Psoas muscle (tissue), 8 donors: Measurements from ENCODE around the gene NRCAM. TPM values are rescaled to one million over a fixed set of nuclear protein-coding genes. Genes with fewer than 3 reads are reported as not detected.

Source experiments
- ATAC-seq, 4 donors: fragments of 200-7000 bp; cut with Tn5 transposase; one replicate each; pipeline ENCODE4 v1.9.1; 2020; ENCODE audit warnings: moderate library complexity in 3 of 4, mild to moderate bottlenecking in 2 of 4
- DNase-seq, 2 donors: peaks; one replicate each; pipeline ENCODE4 v3.0.0-alpha.2; 2020
- H3K27ac ChIP-seq: fragments of 200-600 bp; one replicate; pipeline ENCODE4 v1.8.0; 2022
- H3K27me3 ChIP-seq, 3 donors: fragments of 200-600 bp in 1 of 3; one replicate each; pipeline versions ENCODE4 v1.6.1 to v1.8.0; 2013 to 2022; ENCODE audit warnings: low read length in 2 of 3, mild to moderate bottlenecking in 2 of 3, moderate library complexity in 1 of 3; ENCODE audit not compliant: insufficient read depth in 3 of 3
- H3K36me3 ChIP-seq, 2 donors: fragments of 200-600 bp in 1 of 2; one replicate each; pipeline versions ENCODE4 v1.6.1 to v1.8.0; 2013 to 2022; ENCODE audit warnings: low read depth in 1 of 2, mild to moderate bottlenecking in 1 of 2, moderate library complexity in 1 of 2; ENCODE audit not compliant: insufficient read depth in 1 of 2
- H3K4me1 ChIP-seq: fragments of 200-600 bp; one replicate; pipeline ENCODE4 v1.8.0; 2022
- H3K4me3 ChIP-seq: fragments of 200-600 bp; one replicate; pipeline ENCODE4 v1.8.0; 2022; ENCODE audit warnings: mild to moderate bottlenecking
- H3K9me3 ChIP-seq: fragments of 200-600 bp; one replicate; pipeline ENCODE4 v1.8.0; 2022
- CTCF ChIP-seq: fragments of 200-600 bp; IDR thresholded peaks from one replicate; pipeline ENCODE4 v1.8.0; 2022; ENCODE audit warnings: antibody characterized with exemption
- WGBS, 3 donors: extraction: QIAGEN DNeasy Blood & Tissue Kit; methylation state at CpG; one replicate each; pipeline versions ENCODE4 v1.1.6 to v1.1.7; 2013; 5-methylcytosine and 5-hydroxymethylcytosine counted together
- intact Hi-C, 2 donors: fragments of 100-400 bp; cut with DNase I; formaldehyde crosslinking; loops; one replicate each; pipeline versions ENCODE4 v1.11.0 to v1.14.2; 2022
- polyA plus RNA-seq, 3 donors: library from polyadenylated mRNA; stranded (reverse); fragments of 200-250 nt; gene quantifications; one replicate each; pipeline ENCODE4 v1.2.3, GENCODE V29; 2013
- total RNA-seq, 4 donors: library from RNA; stranded (reverse); fragmentation: NEBNext Ultra II Directional in 2 of 4; extraction: Animal tissue kit (Norgen Biotek cat#: 25700) in 2 of 4; gene quantifications; one replicate each; pipeline versions ENCODE4 v1.2.1 to v1.2.4, GENCODE V29; 2021 to 2023
- donor health status: healthy with polysubstance abuse.
- donor health status: DM: no; HTN: no; CAD: no; lungs with moderate emphysema.
- donor health status: Bipolar disorder and iron deficiency.
- donor health status: healthy.
- donor health status: DM: yes; HTN: yes; CAD: no.
- donor health status: DM: no; HTN: no; CAD: no.
- donor health status: DM: no; HTN: no; CAD: no.
- donor health status: DM: yes; HTN: yes; CAD: no.

NRCAM gene
- total and polyA plus RNA-seq, 7 donors, result 0.06 to 1.8 (median 0.55) TPM

- Histone ChIP-seq H3K36me3 (peaks cover 0 to 90% of the 10 kb centered on the region in 2 donors), H3K27ac (no peak overlapping the region), H3K4me1 (no peaks in the 10 kb centered on the region), H3K4me3 (no peak overlapping the region), H3K27me3 (no peaks in the 10 kb centered on the region), H3K9me3 (no peaks in the 10 kb centered on the region)
- TF ChIP-seq CTCF, result no peak
- DNase-seq (no peak), ATAC-seq (no peak)
- intact Hi-C loops, result no loop called here
- WGBS, 3 donors, result 89 to 91% (median 91%) methylated on average over 5 of the region's 5 CpGs
These were observed 30.2 kb upstream of the NRCAM start for GRCh38 chr7:108486291-108486966.

GRCh38 chr7:108484137-108484536 is 27.9 kb upstream of the NRCAM start:
- H3K4me3 ChIP-seq, result no peak overlapping the region
- ATAC-seq (no peak), DNase-seq (no peak)
- H3K36me3 ChIP-seq, result peaks cover 0 to 89% of the 10 kb centered on the region in 2 donors
- no peaks in the 10 kb centered on the region for H3K4me1 ChIP-seq
- no peak overlapping the region for H3K27ac ChIP-seq
- no peaks in the 10 kb centered on the region for H3K27me3 ChIP-seq
- H3K9me3 ChIP-seq, result no peaks in the 10 kb centered on the region
- intact Hi-C loops, result no loop called here
- WGBS, 3 donors, result 63 to 95% (median 69%) methylated on average over 1 of the region's 1 CpG
- no peak for TF ChIP-seq CTCF

- no peak for ATAC-seq
- WGBS, 3 donors, result 95 to 99% (median 98%) methylated on average over 5 of the region's 5 CpGs
- Histone ChIP-seq H3K36me3 (peaks cover 3 to 89% of the 10 kb centered on the region in 2 donors), H3K9me3 (no peaks in the 10 kb centered on the region), H3K4me1 (no peaks in the 10 kb centered on the region), H3K27me3 (no peaks in the 10 kb centered on the region), H3K27ac (no peak overlapping the region), H3K4me3 (no peak overlapping the region)
- DNase-seq, result no peak
- intact Hi-C loops, result no loop called here
- TF ChIP-seq CTCF, result no peak
These were observed 24.1 kb upstream of the NRCAM start for GRCh38 chr7:108480311-108480710.

DNA sequence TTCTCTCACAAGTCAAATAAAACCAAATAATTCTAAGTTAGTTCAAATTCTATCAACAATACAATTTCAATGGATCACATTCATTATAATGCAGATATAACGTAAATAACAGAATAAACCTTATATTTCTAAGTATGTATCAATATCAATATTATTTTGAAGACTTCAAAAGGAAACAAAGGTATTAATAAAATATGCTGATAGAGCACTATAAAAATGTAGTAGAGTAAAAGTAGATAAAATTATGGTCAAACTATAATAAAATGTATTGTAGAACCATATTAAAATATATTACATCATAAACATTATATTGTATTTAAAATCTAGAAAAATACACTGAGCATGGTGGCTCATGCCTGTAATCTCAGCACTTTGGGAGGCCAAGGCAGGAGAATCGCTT is 23.5 kb upstream of the NRCAM start:
- no peak for ATAC-seq
- no peak for TF ChIP-seq CTCF
- intact Hi-C loops, result no loop called here
- Histone ChIP-seq H3K27ac (no peak overlapping the region), H3K4me1 (no peaks in the 10 kb centered on the region), H3K9me3 (no peaks in the 10 kb centered on the region), H3K4me3 (no peak overlapping the region), H3K27me3 (no peaks in the 10 kb centered on the region), H3K36me3 (peaks cover 3 to 89% of the 10 kb centered on the region in 2 donors)
- WGBS, 3 donors, result 97 to 100% (median 100%) methylated on average over 2 of the region's 2 CpGs
- DNase-seq, result no peak

DNA sequence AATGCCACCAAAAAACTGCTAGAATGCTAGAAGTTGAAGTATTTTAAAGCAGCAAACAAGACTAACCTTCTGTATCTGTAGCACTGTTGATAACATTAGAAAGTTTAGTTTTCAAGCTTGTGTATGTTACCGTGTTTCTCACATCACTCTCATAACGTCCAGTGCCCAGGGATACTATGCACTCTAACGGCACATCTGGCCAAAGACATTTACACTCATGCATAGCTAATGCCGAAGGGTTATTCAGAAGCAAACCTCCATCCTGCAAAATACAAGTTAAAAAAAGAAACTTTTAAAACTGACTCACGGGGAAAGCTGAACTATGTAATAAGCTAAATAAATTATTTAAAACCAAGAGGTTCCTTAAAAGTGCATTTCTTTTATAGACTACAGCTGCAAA is 22.9 kb upstream of the NRCAM start:
- Histone ChIP-seq H3K27me3 (no peaks in the 10 kb centered on the region), H3K27ac (no peak overlapping the region), H3K36me3 (peaks cover 3 to 90% of the 10 kb centered on the region in 2 donors), H3K4me1 (no peaks in the 10 kb centered on the region), H3K4me3 (no peak overlapping the region), H3K9me3 (no peaks in the 10 kb centered on the region)
- ATAC-seq, result no peak
- TF ChIP-seq CTCF, result no peak
- no peak for DNase-seq
- intact Hi-C loops, result no loop called here
- 80 to 86% (median 83%) methylated on average over 5 of the region's 5 CpGs for WGBS, 3 donors
